AG09319 (cell line): ENCODE measurements around the gene CRACDL.

Experiments used
- DNase-seq: peaks from one replicate; pipeline ENCODE4 v3.0.0-alpha.2; 2010; ENCODE audit warnings: low read depth; ENCODE audit errors: extremely low read depth
- CTCF ChIP-seq: IDR thresholded peaks from 2 replicates; pipeline ENCODE4 v1.5.1; 2011; ENCODE audit warnings: low read depth, mild to moderate bottlenecking, inconsistent platforms, low read length, moderate library complexity

Gene CRACDL

GRCh38 chr2:98935777-98936352, at the start of gene CRACDL:
Gene CRACDL, minus strand, starts transcription at chr2:98936225. Its CDS starts 89,425 bp downstream, at chr2:98846800.
- DNase-seq, result no peak
- TF ChIP-seq CTCF, result no peak

- DNase-seq, result no peak
- no peak for TF ChIP-seq CTCF
These were observed 39.6 kb upstream of the CRACDL start for GRCh38 chr2:98975611-98976010.

- no peak for TF ChIP-seq CTCF
- no peak for DNase-seq
These were observed 36.6 kb upstream of the CRACDL start for GRCh38 chr2:98972582-98973167.

- no peak for TF ChIP-seq CTCF
These were observed 23.9 kb upstream of the CRACDL start for GRCh38 chr2:98959810-98960507.

GRCh38 chr2:98952966-98953365, 16.9 kb upstream of the CRACDL start:
- DNase-seq, result no peak
- TF ChIP-seq CTCF, result no peak

More at GRCh38 chr2:98959810-98960507, 23.9 kb upstream of the CRACDL start:
- peak; percentile 10 for DNase-seq

GRCh38 chr2:98948956-98949739, 13.1 kb upstream of the CRACDL start:
- no peak for TF ChIP-seq CTCF
- no peak for DNase-seq
